NCI-H526 treated with DMSO at 0.1 percent for 48 hours (cell line): ENCODE results near the gene EFNA1.
"Not testable (repeated sequence)": the region's sequence is repeated elsewhere in the genome, so short reads cannot be mapped to it uniquely, and the experiment has no call there.

Experiments
- DNase-seq: peaks from one replicate; lab custom pipeline; 2025; lab: John Stamatoyannopoulos, UW

EFNA1 gene

DNA sequence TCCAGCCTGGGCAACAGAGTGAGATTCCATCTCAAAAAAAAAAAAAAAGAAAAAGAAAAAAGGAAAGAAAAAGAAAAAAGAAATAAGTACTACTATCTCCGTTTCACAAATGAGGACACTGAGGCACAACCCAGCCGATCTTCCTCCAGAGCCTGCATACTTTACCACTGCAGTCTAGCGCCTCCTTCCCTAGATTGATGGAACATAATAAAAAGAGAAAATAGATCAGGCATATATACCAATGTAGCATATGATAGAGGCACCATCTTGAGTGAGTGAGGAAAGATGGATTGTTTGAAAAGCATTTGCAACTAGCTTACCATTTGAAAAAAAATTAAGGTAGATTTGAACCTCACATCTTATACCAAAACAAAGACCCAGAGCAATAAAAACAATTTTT lies 17.8 kb downstream of the EFNA1 start:
- DNase-seq, result no peak

DNA sequence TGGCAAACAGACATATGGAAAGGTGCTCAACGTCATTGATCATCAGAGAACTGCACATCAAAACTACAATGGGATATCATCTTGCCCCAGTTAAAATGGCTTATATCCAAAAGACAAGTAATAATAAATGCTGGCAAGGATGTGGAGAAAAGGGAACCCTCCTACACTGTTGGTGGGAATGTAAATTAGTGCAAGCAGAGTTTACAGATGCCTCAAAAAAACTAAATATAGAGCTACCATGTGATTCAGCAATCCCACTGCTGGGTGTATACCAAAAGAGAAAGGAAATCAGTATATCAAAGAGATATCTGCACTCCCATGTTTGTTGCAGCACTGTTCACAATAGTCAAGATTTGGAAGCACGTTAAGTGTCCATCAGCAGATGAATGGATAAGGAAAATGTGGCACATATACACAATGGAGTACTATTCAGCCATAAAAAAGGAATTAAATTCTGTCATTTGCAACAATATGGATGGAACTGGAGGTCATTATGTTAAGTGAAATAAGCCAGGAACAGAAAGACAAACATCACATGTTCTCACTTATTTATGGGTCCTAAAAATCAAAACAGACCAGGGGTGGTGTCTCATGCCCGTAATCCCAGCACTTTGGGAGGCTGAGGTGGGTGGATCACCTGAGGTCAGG lies 28.4 kb downstream of the EFNA1 start:
- not testable (repeated sequence) for DNase-seq

DNA sequence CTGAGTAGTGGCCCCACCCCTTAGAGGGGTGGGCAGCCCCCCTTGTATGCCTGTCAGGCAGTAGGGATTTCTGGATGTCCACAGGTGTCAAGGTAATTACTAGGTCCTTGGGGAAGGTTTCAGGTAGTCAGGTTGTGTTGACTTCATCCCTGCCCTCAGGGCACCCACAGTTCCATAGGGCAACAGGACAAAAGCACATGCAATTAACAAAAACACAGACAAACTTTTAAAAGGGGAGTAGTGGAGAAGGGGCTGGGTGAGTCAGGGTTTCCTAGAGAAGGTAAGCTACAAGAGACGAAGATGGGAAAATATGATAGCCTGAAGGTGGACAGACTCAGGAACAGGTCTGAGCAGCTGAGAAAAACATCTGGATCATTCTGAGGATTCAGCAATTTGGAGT lies 31.3 kb downstream of the EFNA1 start:
- no peak for DNase-seq

DNA sequence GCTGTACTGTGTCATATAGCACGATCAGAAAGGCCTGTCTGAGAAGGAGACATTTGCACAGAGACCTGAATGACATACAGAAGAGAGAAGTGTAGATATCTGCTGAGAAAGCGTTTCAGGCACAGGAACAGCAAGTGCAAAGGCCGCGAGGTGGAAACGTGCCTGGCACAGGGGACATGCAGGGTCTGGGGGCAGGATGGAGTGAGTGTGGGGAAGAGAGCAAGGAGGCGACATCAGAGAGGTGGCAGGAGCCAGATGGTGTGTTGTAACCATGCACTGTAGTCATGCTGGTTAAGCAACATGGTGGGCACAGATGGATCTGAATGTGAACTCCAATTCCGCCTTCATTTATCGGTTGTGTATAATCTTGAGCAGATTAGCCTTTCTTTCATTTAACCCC lies 32.5 kb downstream of the EFNA1 start:
- no peak for DNase-seq

DNA sequence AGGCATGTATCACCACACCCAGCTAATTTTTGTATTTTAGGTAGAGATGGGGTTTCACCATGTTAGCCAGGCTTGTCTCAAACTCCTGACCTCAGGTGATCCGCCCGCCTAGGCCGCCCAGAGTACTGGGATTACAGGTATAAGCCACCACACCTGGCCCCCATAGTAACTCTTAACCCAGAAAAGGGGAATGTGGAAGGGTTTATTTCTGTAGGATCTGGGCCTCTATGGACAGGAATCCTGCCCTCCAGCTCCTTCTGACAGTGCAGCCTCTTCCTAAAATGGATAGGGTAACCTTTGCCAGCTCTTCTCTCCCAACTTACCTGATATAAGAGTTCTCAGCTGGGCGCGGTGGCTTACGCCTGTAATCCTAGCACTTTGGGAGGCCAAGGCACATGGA lies 35.0 kb downstream of the EFNA1 start:
- not testable (repeated sequence) for DNase-seq

DNA sequence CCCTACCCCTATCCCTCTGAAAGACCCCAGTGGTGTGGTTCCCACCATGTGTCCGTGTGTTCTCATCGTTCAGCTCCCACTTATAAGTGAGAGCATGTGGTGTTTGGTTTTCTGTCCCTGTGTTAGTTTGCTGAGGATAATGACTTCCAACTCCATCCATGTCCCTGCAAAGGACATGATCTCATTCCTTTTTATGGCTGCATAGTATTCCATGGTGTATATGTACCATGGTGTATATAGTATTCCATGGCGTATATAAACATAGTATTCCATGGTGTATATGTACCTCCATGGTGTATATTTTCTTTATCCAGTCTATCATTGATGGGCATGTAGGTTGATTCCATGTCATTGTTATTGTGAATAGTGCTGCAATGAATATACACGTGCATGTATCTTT lies 36.1 kb downstream of the EFNA1 start:
- not testable (repeated sequence) for DNase-seq

DNA sequence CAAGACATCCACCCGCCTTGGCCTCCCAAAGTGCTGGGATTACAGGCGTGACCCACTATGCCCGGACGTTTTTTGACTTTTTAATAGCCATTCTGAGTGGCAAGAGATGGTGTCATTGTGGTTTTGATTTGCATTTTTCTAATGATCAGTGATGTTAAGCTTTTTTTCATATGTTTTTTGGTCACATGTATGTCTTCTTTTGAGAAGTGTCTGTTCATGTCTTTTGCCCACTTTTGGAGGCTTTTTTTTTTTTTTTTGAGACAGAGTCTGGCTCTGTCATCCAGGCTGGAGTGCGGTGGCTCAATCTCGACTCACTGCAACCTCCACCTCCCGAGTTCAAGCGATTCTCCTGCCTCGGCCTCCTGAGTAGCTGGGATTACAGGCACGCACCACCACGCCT lies 36.9 kb downstream of the EFNA1 start:
- DNase-seq, result not testable (repeated sequence)

DNA sequence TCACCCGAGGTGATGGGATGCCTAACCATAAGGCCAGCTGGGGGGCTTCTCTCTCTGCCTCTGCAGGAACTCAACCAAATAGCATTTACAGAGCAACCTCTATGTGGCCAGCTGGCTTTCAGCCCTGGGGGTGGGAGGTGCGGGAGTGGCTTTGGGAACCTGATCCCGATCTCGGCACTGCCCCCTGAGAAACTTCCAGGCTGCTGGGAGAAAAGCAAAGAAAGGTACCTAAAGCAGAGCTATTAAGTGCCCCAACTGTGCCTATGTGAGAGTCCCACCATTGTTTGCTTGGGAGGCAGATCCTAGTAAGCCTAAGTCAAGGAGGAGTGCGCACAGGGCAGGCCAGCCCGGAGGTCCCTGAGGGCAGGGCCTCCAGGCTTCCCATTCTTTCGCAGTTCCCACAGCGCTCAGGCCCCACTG lies 38.4 kb downstream of the EFNA1 start:
- no peak for DNase-seq

DNA sequence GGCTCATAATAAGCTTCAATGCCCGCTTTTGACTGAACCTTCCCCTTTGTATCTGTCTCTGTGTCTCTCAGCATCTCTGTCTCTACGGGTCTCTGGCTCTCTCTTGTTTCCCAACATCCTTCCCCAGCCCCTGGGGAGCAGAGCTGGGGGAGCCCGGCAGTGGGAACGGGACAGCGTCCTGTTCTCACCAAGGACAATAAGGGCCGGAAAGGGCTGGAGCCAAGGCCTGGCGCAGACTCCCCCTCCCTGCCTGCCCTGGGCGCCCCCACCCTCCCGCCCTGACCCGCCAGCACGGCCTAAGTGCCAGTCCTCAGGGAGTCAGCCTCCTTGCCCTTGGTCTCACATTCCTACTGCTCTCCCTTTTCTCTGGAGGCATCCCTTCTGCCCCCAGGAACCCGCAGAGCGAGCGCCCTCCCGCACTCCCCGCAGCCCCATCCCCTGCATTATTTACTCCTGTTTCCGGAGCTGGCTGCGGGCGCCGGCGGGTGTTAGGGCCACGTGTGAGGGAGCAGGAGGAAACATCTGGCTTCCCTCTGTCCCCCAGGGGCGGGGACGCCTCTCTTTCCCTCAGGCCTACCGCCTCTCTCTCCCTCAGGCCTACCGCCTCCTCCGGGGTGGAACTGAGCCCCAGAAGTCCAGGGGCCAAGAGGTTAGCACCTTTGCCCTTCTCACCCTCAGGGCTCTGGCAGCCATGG lies 38.9 kb downstream of the EFNA1 start:
- DNase-seq, result no peak

DNA sequence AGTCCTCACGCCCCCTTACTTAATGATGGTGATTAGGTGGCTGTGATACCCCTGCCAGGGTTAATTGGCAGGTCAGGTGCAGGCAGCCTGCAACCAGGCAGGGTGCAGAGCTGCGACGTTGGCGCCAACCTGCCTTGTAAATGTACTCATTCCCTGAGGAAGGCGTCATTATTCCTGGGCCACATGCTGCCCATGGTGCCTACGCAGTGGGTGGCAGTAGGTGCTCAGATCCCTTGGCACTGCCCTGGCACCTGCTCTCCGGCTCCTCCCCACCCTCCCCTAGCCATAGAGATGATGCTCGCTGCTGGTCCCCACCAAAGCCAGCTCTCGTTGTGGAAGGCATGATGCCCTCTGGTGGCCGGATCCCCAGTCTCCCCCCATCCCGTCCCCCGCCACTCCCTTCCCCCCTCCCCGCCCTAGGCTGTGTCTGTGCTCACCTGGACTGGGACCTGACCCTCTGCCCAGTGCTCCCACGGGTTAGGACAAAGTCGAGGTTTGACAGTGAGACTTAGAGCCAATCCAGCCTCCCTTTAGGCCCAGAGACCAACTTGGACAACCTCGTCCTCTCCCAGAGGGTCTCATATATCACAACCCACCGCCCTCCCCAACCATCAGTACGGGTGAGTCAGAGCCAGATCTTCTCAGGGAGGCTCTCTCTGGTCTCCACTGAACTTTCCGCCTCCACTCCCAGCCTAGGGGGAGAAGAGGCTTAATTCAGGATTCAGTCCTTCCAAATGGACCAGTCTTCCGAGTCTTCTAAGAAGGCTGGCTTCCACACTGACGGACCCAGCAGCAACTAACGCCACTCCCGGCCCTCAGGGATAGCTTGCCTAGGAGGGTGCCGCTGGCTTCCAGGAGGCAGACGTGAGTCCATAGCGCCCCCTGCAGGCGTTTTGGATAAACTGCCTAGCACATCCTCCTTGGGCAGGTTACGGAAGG lies 39.8 kb downstream of the EFNA1 start:
- peak; percentile 97 for DNase-seq

DNA sequence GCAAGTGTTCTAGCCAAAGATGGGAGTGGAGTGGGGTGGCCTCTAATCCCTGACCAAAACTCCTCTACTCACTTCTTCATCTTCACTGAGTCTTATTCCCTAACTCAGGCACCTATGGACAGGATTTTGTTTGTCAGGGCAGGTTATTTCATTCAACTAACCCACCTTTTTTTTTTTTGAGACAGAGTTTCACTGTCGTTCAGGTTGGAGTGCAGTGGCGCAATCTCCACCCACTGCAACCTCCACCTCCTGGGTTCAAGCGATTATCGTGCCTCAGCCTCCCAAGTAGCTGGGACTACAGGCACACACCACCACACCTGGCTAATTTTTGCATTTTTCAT lies 40.4 kb downstream of the EFNA1 start:
- DNase-seq, result not testable (repeated sequence)

DNA sequence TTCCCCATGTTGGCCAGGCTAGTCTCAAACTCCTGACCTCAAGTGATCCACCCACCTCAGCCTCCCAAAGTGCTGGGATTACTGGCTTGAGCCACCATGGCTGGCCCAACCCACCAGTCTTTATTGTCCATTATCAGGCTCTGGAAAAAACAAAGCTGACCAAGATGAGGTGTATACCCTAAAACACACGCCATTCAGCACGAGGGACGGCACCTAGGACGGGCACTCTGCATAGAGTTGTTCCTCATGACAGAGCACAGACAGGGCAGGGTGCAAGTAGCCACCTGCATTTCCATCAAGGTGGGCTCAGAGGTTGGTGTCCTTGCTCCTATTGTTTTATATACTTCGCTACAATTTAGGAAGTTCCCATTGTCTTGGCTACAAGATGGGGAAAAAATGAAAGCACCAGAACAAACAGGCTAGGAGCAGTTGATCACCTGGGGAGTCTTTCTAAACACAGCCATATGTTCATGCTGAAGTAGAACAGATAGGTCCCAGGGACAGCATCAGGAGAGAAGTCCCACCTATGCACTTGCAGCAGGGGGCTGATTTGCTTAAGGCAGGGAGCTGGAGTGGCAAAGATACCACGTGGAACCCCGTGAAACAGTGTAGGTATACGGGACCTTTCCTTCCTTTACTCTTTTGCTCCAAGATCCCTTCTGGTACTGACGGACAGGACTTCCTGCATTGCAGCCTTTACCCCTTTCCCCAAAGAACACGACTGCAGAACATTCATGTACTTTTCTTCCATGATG lies 41.0 kb downstream of the EFNA1 start:
- DNase-seq, result no peak

DNA sequence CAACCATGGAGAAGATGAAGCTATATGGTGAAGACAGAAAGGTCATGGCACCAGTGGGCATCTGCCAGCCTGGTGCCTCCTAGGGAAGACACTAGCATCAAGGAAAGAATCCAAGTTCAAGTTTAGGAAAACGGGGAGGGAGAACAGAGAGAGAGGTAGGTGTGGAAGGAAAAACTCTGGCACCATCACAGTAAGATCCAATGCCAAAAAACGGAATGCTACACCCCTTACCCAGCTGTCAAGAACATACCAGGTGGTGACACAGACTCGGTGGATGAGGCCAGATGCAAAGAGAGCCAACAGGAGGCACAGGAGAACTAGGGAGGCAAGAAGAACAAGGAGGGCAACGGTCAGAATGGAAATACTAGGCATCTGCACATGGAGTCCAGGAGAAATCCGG lies 41.9 kb downstream of the EFNA1 start:
- no peak for DNase-seq

DNA sequence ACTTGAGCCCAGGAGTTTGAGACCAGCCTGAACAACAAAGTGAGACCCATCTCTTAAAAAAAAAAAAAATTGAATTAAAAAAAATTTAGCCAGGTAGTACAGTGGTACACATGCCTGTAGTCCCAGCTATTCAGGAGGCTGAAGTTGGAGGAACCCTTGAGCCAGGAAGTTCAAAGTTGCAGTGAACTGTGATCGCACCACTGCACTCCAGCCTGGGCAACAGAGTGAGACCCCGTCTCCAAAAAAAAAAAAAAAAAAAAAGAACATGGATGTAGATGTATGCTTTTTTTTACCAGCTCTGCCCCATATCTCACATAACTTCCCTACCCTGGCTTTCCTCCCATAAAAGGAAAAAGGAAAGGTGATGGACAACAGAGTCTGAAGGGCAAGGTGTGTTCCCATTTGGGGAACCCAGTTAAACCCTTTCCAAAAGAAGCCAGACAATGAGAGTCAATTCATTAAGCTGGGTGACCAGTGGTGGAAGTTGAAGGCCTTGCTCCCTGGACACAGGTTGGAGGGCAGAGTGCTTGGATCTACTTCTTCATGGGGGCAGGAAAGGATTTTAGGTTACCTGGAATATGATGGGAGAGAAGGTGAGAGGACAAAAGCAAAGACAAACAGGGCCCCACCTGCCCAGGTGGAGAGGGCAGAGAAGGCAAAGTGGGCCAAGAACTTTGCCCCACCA lies 42.6 kb downstream of the EFNA1 start:
- no peak for DNase-seq

DNA sequence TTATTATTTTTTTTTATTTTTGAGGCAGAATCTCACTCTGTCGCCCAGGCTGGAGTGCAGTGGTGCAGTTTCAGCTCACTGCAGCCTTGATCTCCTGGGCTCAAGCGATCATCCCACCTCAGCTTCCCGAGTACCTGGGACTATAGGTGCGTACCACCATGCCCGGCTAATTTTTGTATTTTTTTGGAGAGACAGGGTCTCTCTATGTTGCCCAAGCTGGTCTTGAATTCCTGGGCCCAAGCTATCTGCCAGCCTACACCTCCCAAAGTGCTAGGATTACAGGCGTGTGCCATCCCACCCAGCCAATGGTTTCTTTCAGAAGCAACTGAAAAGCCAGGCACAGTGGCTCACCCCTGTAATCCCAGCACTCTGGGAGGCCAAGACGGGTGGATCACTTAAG lies 43.1 kb downstream of the EFNA1 start:
- DNase-seq, result no peak

DNA sequence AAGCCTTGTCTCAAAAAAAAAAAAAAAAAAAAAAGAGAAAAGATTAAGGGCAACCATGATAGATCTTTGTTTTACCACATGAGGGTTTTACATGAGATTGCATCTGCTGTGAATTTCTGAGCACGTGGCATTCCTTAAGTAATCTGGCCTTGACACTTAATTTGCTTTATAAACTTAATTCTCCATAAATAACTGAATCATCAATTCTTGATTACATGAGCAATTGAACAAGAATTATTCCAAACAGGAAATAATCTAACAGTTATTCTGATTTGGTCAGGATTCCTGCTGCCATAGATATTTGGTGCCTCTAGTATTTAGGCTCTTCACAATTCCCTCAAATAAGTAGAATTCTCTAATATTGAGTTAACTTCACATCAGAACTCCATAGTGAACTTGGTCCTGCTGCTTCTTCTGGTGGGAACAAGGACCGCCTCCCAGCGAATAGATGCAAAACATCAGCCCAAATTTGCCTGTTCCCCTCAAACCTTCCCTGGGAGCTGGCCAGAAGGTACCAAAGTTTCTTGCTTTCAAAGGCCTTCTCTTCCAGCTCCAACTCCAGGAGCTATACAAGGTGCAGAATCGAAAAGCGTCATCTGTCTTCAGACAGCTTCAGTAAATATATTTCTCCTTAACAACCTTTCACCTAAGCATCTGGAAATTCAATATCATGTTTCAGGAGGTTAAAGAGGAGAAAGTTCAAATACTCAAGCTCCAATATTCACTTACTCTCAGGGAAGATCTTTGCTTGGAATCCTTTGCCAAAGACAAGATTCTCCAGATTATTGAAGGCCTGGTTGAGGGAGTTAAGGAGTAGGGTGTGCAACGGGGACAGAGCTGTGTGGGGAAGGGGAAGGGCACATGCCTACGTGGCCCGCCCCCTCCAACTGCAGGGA lies 44.4 kb downstream of the EFNA1 start:
- no peak for DNase-seq

DNA sequence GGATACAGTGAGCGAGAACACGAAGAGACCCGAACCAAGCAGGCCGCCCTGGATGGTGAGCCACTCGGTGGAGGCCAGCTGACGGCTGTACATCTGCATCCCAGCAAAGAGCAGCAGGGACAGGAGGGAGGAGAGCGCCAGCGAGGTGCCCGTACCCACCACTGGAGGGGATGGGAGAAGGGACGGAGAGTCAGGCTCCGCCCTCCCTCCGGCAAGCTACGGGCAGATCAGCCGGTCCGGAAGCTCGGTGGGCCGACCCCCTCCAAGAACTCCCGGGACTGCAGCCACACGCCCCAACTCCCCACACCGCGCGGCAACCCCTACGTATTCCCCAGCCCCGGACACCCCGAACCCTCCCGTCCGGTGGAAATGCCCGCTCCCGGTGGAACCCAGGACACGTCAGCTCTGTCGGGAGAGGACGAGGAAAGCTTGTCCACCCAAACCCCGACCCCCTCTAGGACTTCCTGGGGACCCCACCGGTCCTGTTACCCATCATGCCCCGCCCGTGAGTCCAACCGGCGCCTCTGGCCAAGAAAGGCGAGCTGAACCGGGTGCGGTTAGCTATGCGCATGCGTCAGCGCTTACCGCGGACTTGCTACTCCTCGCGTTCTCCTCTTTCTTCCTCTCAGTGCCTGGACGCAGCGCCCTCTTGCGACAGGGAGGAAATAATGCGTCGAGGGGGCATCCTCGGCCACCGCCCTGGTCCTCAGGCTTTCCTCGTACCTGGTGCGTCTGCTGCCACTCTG lies 45.2 kb downstream of the EFNA1 start, which contains the start of gene KRTCAP2:
Gene KRTCAP2 (minus strand): TSS at position 573 of the 746 bp plus-strand sequence. CDS start 80 bp downstream, at position 493.
- DNase-seq, result peak; percentile 99

DNA sequence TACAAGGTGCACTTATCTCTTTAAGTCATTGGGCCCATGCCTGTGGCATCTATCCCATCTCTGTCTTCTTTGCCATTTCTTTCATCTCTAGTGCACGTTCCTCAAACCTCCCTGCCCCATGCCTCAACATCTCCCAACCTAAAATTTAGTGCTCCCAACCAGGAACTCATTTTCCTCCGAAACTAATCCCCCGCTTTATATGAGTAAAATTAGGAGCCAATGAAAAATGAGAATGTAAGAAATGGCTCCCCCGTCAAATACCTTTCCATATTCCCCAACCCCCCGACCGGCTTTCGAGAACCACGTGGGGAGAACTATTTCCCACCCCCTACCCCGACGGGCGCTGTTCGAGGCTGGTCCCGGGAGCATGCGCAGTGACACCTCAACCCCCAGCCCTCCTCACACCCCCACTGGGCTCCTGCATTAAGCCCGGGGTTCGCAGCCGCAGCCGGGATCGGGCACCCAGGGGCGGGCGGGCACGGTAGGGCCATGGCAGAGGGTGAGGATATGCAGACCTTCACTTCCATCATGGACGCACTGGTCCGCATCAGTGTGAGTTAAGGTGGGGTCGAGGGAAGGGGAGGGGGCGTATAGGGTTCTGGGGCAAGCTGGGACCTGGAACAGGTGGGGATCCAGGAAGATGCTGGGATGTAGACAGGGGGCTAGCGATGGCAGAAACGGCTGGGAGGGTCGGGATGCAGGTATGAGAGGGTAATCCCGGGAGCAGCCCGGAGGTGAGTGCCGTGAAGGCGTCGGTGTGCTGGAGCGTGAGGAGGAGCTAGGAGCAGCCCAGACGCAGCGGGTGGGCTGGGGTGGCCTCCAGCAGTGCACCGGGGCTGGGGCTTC lies 46.0 kb downstream of the EFNA1 start, which contains the start of gene TRIM46:
Gene TRIM46 (plus strand): TSS at position 372 of the 846 bp plus-strand sequence. CDS start 118 bp downstream, at position 490.
- DNase-seq, result peak; percentile 90
